ENCODE measurements around the gene ATP5F1E.

ATP5F1E gene

DNA sequence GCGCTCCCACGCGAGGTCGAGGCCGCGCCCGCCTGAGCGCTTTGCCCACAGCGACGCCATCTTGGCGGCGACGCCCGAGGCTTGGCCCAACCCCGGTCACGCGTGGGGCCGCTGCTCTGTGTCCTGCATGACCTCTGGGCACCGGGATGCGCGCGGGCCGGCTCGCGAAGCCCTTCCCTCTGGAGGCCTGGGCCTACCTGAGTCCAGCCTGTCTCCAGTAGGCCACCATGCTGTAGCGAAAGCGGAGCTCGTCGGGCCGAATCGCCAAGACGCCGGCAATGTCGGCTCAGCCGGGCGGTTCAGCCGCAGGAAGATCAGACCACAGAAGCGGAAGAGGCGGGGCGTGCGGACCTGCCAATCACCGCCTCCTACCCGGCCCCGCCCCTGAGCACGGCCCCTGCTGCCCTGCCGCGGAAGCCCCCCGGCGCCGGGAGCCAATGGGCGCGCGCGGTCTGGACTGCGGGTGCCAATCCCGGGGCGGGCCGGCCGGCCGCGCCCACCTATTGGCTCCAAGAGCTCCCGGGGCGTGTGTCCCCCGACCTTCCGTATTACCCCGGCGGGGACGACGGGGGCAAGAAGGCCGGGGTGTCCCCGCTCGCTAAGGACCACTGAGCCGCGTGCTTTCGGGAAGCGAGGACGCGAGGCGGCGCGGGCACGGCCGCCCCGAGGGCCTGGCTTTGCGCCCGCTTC, at the start of gene ATP5F1E:
ATP5F1E (minus strand) TSS at position 313 of the 690 bp plus-strand sequence; CDS start at position 229, 84 bp downstream.
- peak; percentile 96 for DNase-seq (ENCODE audit: low read depth)

DNA sequence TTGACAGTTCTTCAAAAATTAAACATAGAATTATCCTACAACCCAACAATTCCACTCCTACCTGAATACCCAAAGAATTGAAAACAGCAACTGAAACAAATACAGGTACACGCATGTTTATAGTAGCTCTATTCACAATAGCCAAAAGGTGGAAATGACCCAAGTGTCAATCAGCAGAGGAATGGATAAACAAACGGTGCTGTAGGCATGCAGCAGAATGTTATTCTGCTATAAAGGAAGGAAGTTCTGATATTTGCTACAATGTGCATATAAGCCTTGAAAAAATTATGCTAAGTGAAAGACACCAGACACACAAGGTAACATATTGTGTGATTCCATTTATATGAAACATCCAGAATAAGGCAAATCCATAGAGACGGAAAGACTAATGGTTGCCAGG, 48.9 kb upstream of the ATP5F1E start:
- DNase-seq (ENCODE audit: low read depth), result no peak

DNA sequence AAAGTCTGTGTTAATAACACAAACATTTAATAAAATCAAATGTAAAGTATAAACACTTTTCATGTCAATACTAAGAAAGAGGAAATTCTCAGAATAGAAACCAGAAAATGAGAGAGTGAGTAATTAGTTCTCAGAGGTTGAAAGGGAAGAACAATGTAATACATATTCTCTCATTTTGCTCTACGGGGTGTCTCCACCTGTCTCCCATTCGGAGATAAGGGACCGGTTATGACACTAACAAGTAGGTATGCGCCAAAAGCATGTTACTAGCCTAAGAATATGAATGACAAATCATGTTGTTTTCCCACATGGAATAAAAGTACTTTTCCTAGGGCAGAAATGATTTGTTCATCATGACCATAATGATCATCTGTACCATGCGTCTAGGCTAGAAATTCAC, 46.1 kb upstream of the ATP5F1E start:
- DNase-seq (ENCODE audit: low read depth), result no peak

DNA sequence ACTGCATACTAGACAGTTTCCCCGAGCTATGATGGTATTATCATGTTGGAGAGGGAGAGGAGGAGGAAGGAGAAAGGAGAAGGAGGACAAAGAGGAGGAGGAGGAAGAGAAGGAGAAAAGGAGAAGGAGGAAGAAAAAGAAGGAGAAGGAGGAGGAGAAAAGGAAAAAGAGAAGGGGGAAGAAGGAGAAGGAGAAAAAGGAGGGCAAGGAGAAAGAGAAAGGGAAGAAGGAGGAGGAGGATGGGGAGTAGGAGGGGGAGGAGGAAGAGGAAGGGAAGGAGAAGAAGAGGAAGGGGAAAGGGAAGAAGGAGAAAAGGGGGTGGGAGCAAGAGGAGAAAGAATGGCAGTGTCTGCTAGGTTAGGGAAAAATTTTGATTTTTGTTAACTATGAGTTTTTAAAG, 45.6 kb upstream of the ATP5F1E start:
- no peak for DNase-seq (ENCODE audit: low read depth)

DNA sequence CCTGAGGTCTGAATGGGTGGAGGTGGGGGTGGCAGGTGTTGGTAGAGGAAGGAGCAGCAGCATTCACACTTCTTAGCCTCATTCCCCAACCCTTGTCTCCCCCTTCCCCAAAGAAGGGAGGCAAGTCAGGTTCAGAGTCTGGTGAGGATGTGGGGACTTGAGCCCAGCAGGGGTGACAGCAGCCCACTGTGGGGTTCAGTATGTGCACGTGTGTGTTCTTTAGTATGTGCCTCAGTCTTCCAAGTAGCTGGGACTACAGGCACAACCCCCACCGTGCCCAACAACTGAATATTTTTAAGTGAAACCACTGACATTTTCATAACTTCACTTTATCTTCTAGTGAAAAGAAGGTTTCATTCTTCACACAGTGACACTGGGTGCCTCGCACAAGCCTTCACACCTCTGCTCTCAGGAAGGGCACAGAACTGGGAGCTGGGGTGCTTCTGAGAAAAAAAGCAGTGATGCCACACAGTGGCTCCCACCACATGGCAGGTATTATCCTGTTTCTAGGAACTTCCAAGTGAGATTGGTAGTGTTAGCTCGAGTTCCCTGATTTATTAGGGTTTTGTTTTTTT, 43.9 kb upstream of the ATP5F1E start:
- no peak for DNase-seq (ENCODE audit: low read depth)

DNA sequence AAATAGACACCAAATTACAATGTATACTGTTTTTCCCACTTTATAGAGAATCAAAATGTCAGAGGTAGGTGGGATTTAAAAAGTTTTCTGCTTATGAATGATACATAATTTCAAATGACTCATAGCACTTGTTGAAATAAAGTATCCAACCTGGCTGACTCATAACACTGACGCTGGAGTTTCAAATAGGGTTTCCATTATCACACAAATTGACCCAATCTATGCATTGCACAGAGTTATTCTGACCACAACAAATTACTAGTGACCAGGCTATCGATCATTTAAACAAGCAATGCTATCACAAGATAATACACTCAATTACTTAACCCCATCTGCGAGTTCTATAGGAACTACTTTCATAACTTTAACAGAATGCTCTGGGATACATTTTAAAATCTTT, 42.3 kb upstream of the ATP5F1E start:
- no peak for DNase-seq (ENCODE audit: low read depth)

DNA sequence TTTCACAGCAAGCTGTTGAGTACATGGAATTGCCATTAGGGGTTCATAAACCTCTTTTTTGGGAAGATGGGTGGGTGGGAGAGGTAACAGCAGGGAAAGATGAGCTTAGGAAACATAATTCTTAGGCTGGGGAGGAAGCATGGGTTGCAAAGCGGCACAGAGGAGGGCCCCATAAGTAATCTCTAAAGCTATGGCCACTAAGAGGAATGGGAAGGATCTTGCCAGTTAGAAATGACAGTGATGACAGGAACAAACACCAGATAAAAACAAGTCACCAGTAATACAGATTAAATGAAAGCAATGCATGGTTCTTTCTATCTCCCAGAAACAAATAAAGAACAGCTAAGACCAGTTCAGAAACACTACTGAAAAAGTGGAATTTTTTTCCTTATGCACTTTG, 41.4 kb upstream of the ATP5F1E start:
- no peak for DNase-seq (ENCODE audit: low read depth)

DNA sequence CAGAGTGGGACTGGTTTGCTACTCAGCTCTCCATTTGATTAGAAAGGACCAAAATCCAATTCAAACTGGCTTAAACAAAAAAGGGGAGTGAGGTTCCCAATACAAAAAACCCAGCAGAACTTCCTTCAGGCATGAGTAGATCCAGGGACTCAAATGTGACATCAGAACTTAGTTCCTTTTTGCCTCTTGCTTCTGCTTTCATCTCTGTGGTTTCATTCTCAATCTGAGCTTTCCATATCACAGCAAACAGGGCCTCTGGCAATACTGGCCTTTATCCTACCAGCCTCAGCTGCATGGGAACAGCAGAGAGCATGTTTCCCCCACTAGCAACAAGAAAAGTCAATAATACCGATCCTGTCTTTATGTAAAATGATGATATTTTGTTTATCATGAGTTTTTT, 39.1 kb upstream of the ATP5F1E start:
- DNase-seq (ENCODE audit: low read depth), result no peak

DNA sequence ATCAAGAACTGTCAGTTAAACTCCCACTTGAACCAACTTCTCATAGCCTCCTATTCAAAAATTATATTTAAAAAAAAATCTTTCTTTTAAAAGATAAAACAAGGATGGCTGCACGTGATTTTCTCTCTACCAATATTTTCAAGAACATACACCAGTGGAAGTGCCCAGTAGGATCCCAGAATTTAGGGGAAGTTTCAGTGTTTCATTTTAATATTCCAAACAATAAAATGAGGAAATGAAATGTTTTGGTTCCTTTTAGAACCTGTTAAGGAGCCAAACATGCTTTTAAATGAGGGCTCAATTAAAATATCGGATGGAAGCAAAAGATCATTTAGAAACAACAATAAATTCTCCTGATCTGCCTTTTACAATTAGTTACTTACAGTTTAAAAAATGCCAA, 36.9 kb upstream of the ATP5F1E start:
- DNase-seq (ENCODE audit: low read depth), result no peak

DNA sequence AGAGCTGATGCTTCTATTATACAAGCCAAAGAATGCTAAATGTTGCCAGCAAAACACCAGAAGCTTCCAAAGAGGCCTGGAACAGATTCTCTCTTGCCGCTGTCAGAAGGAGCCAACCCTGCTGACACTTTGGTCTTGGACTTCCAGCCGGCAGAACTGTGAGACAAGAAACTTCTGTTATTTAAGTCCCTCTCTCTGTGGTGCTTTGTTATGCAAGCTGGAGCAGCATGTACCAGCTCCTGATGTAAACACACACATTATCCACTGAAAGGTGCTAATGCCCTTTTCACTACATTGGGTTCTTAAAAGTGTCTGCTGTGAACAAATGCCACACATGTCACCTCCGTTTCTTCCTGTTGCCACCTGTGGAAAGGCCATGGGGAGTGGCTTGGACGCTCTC, 36.4 kb upstream of the ATP5F1E start:
- no peak for DNase-seq (ENCODE audit: low read depth)

DNA sequence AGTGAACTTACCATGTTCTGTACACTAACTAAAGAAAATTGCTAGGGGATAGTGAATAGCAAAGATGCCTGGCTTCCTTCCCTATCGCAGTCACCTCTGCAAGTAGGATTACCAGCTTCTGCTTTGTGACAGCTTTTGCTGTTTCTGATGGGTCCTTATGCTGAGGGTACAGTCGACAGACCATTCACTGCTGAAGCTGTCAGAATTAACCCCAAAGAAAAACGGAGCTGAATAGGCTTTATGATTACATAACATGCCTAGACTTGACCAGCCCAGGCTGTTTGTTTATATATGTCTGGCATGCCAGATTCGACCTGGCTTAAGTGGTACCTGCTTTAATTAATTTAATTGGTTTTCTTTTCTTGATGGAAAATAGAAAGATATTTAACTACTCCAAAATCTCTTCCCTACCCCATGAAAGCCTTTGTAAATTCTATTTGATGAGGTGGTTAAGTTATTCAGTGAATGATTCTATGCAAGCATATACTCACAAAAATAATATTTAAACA, 32.1 kb upstream of the ATP5F1E start:
- no peak for DNase-seq (ENCODE audit: low read depth)

DNA sequence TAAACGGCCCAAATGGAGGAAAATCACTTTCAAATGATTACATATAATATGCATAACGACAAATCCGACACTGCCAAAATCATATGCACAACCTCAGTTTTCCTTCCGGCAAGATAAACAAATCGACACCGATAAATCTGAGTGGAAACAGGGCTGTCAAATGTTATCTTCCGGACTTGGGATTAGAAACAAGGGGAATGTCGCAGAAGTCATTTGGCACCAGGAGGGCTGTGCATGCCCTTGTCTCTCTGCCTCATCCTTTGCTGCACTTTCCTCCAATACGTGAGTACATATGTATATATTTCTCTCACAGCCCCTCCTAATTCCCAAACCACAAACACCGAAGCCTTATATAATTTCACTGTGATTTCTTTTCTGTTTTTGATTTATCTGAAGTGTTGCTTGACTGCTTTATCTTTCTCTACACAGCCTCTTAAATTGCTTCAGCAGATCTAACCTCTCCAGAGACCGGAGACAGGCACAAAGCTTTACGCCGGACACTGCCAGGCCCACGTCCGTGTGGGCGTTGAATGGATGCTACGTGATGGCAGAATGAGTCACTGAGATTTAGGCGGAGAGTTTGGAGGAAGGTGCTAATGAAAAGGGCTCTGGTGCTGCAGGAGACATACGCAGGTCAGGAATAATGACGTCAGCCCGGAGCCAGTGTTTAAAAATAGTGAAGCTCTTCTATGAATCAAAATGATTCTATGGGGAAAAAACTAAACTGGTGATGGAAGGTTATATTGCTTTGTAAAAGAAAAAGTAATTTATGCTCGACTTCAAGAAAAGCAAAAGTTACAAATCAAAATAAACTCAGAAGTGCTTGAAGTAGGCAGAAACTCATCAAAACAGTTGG, 31.5 kb upstream of the ATP5F1E start:
- no peak for DNase-seq (ENCODE audit: low read depth)

DNA sequence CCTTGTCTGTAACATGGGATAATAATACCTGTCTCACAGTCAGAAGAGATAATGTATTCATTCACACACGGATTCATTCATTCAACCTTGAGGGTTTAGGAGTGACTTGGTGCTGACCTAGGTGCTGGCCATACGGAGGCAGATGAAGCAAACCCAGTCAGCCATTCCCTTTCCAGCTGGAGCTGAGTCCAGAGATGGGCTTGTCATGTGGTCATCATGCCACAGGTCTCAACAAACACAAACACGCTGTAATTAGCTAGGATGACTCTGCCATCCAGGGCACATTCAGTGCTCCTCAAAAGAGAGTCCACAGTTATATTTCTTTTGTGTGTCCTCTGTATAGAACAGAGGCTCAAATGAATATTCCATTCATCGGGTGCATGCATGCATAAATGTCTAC, 29.9 kb upstream of the ATP5F1E start:
- DNase-seq (ENCODE audit: low read depth), result no peak

DNA sequence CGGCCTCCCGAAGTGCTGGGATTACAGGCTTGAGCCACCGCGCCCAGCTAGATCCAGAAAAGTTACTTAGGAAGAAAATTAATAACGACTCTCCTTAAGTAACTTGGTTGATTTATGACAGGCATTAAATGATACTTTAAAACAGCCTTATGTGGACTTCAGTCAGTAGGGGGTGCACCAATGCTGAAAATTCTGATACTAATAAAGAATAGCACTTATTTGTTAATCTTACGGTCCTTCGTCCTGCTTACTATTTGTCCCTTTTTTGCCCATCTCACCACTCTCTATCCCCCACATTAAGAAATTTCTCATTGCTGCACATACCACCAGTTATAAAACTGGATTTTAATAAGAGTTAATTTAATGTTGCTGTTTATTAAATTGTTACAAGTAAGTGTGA, 23.2 kb upstream of the ATP5F1E start:
- no peak for DNase-seq (ENCODE audit: low read depth)

DNA sequence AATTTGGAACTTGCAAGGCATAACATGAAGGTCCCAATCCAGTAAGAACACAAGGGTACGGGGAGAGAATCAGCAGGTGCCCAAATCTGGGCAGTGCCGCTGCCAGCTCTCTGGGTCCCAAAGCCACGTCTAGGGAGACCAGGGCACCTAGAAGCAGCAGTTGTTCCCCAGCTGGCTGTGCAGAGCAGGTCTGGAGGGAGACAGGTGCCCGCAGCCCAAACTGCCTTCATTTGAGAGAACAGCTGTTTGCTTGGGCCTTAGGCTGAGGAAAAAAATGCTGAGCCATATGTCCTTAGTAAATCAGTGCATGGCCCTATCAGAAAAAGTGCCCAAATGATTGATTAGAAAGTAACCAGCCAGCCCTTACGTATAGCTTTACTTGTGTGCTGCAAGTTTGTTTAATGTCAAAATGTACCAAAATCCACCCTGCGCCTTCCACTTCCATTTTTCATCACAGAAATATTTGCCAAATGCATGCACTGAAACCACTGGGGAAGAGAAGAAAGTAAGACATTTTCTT, 19.6 kb upstream of the ATP5F1E start:
- DNase-seq (ENCODE audit: low read depth), result no peak

DNA sequence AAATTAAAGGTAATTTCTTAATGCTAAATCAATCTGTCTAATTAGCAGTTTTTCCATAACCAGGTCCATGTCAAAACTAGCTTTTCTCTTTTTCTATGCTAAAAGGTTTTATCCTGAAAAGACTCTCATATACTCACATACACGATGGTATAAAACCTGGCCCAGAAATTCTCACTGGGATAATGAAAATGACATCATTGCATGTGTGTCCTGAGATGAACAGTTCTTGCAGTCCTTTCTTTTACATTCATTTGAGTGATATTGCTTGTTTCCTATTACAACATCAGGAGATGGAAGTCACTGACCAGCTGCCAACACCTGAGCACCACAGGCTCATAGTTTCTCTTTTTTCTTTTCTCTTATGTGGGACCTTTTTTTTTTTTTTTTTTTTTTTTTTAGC, 18.3 kb upstream of the ATP5F1E start:
- no peak for DNase-seq (ENCODE audit: low read depth)

DNA sequence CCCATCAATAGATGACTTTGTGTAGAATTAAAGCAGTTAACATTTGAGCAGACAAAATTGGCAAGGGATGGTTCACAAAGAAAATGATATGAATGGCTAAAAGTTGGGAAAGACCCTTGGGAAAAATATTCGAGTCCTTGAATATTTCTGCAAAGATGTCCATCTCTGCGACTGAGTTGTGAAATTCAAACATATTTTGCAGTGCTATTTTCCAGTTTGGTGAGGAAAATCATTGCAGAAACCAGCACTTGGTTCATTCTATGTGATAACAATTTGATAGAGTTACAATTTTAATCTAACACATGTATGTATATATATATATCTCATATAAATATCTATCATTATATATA, 16.5 kb upstream of the ATP5F1E start:
- DNase-seq (ENCODE audit: low read depth), result no peak

DNA sequence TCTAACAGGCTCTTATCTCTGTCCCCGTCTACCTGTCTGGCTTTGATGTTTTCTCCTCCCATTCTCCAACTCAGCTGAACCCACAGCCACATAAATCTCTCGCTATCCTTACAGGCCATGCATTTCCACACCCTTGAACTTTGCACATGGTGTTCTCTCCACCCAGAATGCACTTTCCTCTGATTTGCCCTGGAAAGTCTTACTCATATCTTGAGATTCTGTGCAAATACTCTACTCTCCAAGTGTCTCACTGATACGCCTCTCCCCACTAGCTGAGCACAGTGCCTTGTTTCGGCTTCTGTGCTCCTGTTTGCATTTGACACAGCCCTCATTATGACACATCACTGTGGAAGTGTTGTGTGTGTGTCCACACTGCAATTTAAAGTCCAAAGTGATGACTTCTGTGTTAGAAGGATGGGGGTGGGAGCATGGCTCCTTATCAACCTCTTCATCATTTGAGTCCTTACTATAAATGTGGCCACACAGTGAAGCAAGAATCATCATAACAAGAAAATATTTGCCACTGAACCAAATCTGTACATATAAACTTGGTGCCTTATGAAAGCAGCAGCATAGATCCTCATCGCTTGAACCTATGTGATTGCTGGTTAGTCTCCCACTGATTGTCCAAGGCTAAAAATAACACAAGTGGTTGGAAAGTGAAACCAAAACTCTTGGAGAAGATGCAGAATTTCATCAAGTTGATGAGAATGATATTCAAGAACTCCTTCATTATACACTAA, 16.0 kb upstream of the ATP5F1E start:
- no peak for DNase-seq (ENCODE audit: low read depth)

DNA sequence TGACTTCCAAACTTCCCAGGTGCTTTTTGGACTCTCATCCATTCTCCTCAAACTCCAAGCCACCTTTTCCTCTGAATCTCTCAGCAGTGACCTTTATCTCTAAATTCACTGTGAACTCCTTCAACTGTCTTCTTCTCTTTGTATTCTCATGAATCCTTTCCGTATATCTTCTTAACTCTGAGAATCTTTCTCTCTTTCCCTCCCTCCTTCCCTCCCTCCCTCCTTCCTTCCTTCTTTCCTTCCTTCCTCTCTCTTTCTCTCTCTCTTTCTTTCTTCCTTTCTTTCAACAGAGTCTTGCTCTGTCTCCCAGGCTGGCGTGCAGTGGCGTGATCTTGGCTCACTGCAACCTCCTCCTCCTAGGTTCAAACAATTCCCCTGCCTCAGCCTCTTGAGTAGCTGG, 14.7 kb upstream of the ATP5F1E start:
- no peak for DNase-seq (ENCODE audit: low read depth)

DNA sequence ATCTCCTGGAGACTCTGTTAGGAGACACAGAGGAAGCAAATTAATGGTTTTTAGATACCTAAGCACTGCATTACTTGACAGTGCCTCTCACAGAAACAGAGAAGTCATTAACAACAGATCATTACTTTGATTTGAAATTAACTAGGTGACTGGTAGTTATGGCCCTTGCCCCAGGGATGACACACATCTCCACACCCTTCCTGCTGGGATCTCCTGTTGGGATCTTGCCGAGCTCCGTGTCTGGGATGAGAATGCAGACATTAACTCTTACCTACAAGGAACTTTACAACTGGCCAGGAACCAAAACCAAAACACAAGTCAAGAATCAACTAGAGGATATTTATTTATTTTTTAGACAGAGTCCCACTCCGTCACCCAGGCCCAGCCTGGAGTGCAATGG, 12.7 kb upstream of the ATP5F1E start:
- DNase-seq (ENCODE audit: low read depth), result no peak

DNA sequence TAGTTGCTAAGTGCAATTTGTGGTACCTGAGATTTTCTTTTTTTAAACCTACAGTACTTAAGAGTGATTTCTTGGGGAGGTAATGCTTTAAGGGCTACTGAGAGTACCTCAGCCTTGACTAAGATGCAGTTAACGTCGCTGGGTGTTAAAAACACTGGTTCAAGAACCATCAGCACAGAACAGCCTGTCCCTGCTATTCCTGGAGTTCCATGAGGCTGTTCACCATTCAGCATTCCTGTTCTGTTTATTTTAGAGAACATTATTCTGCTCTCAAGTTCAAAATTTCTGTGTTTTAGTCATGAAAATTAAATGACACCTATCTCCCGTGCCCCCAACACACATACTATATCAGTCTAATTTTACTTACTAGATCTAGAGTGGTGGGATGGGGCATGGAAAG, 12.2 kb upstream of the ATP5F1E start:
- no peak for DNase-seq (ENCODE audit: low read depth)

DNA sequence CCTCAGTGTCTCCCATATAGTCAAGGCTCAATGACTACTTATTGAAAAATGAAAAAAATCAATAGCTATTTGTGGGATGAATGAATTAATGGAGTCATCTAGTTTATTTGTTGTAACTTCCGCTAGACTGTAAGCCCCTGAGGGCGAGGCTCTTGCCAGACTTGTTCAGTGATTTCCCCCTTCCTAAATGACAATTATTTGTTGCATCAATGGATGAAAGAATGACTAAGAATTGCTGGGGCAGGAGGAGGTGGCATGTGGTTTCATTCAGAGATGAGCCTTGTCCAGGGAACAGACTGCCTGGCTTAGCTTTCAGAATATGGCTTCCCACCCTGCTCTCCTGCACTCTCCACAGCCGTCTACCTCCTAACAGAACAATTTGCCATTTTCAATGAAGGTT, 11.6 kb upstream of the ATP5F1E start:
- DNase-seq (ENCODE audit: low read depth), result no peak
